Neural progenitor cell (in vitro differentiated cells): ENCODE results near the gene MBD2.

ENCODE experiments used
- CTCF ChIP-seq: fragments of 200-600 bp; sonication (generic); IDR thresholded peaks from 2 replicates; pipeline ENCODE4 v1.5.1; 2017; ENCODE audit warnings: antibody characterized with exemption, mild to moderate bottlenecking
- EZH2 ChIP-seq: fragments of 200-600 bp; sonication (generic); IDR thresholded peaks from 2 replicates; pipeline ENCODE4 v1.6.1; 2017; ENCODE audit warnings: antibody characterized with exemption, mild to moderate bottlenecking, moderate library complexity

DNA sequence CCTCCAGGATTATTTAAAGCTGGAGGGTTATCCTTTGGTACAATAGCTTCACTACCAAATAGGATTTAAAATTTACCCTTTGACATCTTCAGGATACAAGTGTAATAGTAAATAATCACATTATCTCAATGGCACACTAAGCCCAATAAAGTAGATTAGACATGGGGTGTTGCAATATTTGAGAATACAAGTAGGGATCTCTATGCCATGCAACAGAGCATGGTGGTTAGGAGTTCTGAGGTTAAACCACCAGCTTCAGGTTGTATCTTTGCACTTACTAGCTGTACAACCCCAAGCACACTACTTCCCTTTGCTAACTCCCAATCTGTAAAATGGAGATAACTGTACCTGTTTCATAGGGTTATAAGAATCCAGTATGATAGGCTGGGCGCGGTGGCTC lies 6.2 kb downstream of the MBD2 start:
- TF ChIP-seq EZH2 (no peak), CTCF (no peak)
